NK-92 treated with Interleukin-12 subunit alpha and Interleukin-12 subunit beta, amount 100 ng/mL, for 24 hours (cell line): ENCODE data around the gene ZSWIM7.
"Not testable (repeated sequence)": the region's sequence is repeated elsewhere in the genome, so short reads cannot be mapped to it uniquely, and the experiment has no call there.

ENCODE experiments used
- DNase-seq: peaks from one replicate; lab custom pipeline; 2025; lab: John Stamatoyannopoulos, UW

Gene ZSWIM7

GRCh38 chr17:15999974-16000827, 697 bp upstream of the ZSWIM7 start:
- no peak for DNase-seq

GRCh38 chr17:15998031-15998562, 1.4 kb downstream of the ZSWIM7 start:
- DNase-seq = no peak

- DNase-seq = no peak
Observed at GRCh38 chr17:15996322-15996721, 3.2 kb downstream of the ZSWIM7 start.

- no peak for DNase-seq
Observed at GRCh38 chr17:15981646-15982580, 17.6 kb downstream of the ZSWIM7 start.

GRCh38 chr17:15981208-15981607, 18.3 kb downstream of the ZSWIM7 start:
- DNase-seq = no peak

- DNase-seq = not testable (repeated sequence)
Observed at GRCh38 chr17:15979013-15979412, 20.5 kb downstream of the ZSWIM7 start.

GRCh38 chr17:15978606-15979005, 20.9 kb downstream of the ZSWIM7 start:
- no peak for DNase-seq

GRCh38 chr17:15977894-15978293, 21.6 kb downstream of the ZSWIM7 start:
- no peak for DNase-seq

- no peak for DNase-seq
Observed at GRCh38 chr17:15973834-15974233, 25.7 kb downstream of the ZSWIM7 start.

GRCh38 chr17:15973016-15973415, 26.5 kb downstream of the ZSWIM7 start:
- no peak for DNase-seq

GRCh38 chr17:15972497-15972951, 27.0 kb downstream of the ZSWIM7 start:
- DNase-seq = no peak

- no peak for DNase-seq
Observed at GRCh38 chr17:15971882-15972281, 27.6 kb downstream of the ZSWIM7 start.

- DNase-seq = no peak
Observed at GRCh38 chr17:15971098-15971678, 28.3 kb downstream of the ZSWIM7 start.

GRCh38 chr17:15970500-15970899, 29.0 kb downstream of the ZSWIM7 start:
- no peak for DNase-seq

- no peak for DNase-seq
Observed at GRCh38 chr17:15969463-15969862, 30.0 kb downstream of the ZSWIM7 start.

- DNase-seq = no peak
Observed at GRCh38 chr17:15967706-15968399, 31.7 kb downstream of the ZSWIM7 start.

- DNase-seq = no peak
Observed at GRCh38 chr17:15966879-15967248, 32.6 kb downstream of the ZSWIM7 start.

GRCh38 chr17:15966183-15966878, 33.2 kb downstream of the ZSWIM7 start:
- no peak for DNase-seq

GRCh38 chr17:15965528-15965927, 34.0 kb downstream of the ZSWIM7 start:
- DNase-seq = no peak

GRCh38 chr17:15963670-15964110, 35.8 kb downstream of the ZSWIM7 start:
- DNase-seq = no peak

GRCh38 chr17:15958484-15958854, 41.0 kb downstream of the ZSWIM7 start:
- DNase-seq = no peak
